Ovary (tissue), 3 donors: ENCODE measurements around the gene SLC51B.

Experiments
- CTCF ChIP-seq, 3 donors: fragments of 450-650 bp in 2 of 3; fragments of 200-600 bp in 1 of 3; IDR thresholded peaks; one replicate each; pipeline versions ENCODE4 v1.5.1 to v1.8.0; 2016 to 2022; ENCODE audit warnings: antibody characterized with exemption in 3 of 3, mild to moderate bottlenecking in 1 of 3
- EP300 ChIP-seq: sonication (generic); formaldehyde crosslinking; IDR thresholded peaks from one replicate; pipeline ENCODE4 v1.6.1; 2017; ENCODE audit warnings: antibody characterized with exemption
- POLR2A ChIP-seq: fragments of 450-650 bp; IDR thresholded peaks from one replicate; pipeline ENCODE4 v1.6.1; 2017; ENCODE audit warnings: antibody characterized with exemption, mild to moderate bottlenecking, moderate library complexity
- donor health status: DM: no; HTN: no; CAD: no.

- TF ChIP-seq CTCF (IDR thresholded peaks at IDR 0.05), result no peak
- TF ChIP-seq POLR2A, result no peak
- TF ChIP-seq EP300, result no peak
Observed at GRCh38 chr15:65094294-65094995, 49.3 kb downstream of the SLC51B start.
